Gastrocnemius medialis (tissue), 4 donors: Measurements from ENCODE around the gene EYS.

Experiments used
- POLR2A ChIP-seq, 2 donors: fragments of 450-650 bp; IDR thresholded peaks; one replicate each; pipeline ENCODE4 v1.6.1; 2017; ENCODE audit warnings: antibody characterized with exemption in 2 of 2, mild to moderate bottlenecking in 2 of 2, moderate library complexity in 2 of 2
- TF ChIP-seq, protein P1 (sequence below), 5 experiments: fragments of 450-650 bp in 3 of 5; fragments of 200-600 bp in 2 of 5; sonication (generic) in 2 of 5; IDR thresholded peaks in 4 of 5; conservative IDR thresholded peaks in 1 of 5; 1 replicate in 4 of 5; 2 replicates in 1 of 5; pipeline ENCODE4 v1.5.1; 2016 to 2019; ENCODE audit warnings: antibody characterized with exemption in 5 of 5, mild to moderate bottlenecking in 3 of 5, moderate library complexity in 3 of 5

GRCh38 chr6:63824722-63825121, 1882.3 kb downstream of the EYS start:
- TF ChIP-seq, protein P1, sequence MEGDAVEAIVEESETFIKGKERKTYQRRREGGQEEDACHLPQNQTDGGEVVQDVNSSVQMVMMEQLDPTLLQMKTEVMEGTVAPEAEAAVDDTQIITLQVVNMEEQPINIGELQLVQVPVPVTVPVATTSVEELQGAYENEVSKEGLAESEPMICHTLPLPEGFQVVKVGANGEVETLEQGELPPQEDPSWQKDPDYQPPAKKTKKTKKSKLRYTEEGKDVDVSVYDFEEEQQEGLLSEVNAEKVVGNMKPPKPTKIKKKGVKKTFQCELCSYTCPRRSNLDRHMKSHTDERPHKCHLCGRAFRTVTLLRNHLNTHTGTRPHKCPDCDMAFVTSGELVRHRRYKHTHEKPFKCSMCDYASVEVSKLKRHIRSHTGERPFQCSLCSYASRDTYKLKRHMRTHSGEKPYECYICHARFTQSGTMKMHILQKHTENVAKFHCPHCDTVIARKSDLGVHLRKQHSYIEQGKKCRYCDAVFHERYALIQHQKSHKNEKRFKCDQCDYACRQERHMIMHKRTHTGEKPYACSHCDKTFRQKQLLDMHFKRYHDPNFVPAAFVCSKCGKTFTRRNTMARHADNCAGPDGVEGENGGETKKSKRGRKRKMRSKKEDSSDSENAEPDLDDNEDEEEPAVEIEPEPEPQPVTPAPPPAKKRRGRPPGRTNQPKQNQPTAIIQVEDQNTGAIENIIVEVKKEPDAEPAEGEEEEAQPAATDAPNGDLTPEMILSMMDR (IDR thresholded peaks at IDR 0.05 in 4 of 5, conservative IDR thresholded peaks at IDR 0.05 in 1 of 5) = no peak
- no peak for TF ChIP-seq POLR2A (IDR thresholded peaks at IDR 0.05)
